ENCODE results near the gene SPECC1L.

SPECC1L gene

GRCh38 chr22:24428751-24429410 lies 158.2 kb downstream of the SPECC1L start:
- DNase-seq (ENCODE audit: low read depth) = no peak

- DNase-seq (ENCODE audit: low read depth) = peak; percentile 51
These were observed 159.1 kb downstream of the SPECC1L start for GRCh38 chr22:24429411-24430365.

- DNase-seq (ENCODE audit: low read depth) = no peak
These were observed 160.0 kb downstream of the SPECC1L start for GRCh38 chr22:24430431-24431308.

GRCh38 chr22:24431309-24432034 lies 160.8 kb downstream of the SPECC1L start:
- DNase-seq (ENCODE audit: low read depth) = no peak

- no peak for DNase-seq (ENCODE audit: low read depth)
These were observed 161.6 kb downstream of the SPECC1L start for GRCh38 chr22:24432059-24432853.

GRCh38 chr22:24433001-24433827 lies 162.6 kb downstream of the SPECC1L start:
- no peak for DNase-seq (ENCODE audit: low read depth)

- DNase-seq (ENCODE audit: low read depth) = no peak
These were observed 163.3 kb downstream of the SPECC1L start for GRCh38 chr22:24433828-24434470.

GRCh38 chr22:24434471-24435322 lies 164.1 kb downstream of the SPECC1L start:
- DNase-seq (ENCODE audit: low read depth) = peak; percentile 58

GRCh38 chr22:24435323-24435645 lies 164.7 kb downstream of the SPECC1L start:
- DNase-seq (ENCODE audit: low read depth) = no peak

GRCh38 chr22:24435861-24436371 lies 165.3 kb downstream of the SPECC1L start:
- no peak for DNase-seq (ENCODE audit: low read depth)

GRCh38 chr22:24436553-24436952 lies 165.9 kb downstream of the SPECC1L start:
- no peak for DNase-seq (ENCODE audit: low read depth)

GRCh38 chr22:24437091-24437490 lies 166.5 kb downstream of the SPECC1L start:
- DNase-seq (ENCODE audit: low read depth) = no peak

GRCh38 chr22:24437741-24438328 lies 167.2 kb downstream of the SPECC1L start:
- DNase-seq (ENCODE audit: low read depth) = no peak

- DNase-seq (ENCODE audit: low read depth) = no peak
These were observed 169.7 kb downstream of the SPECC1L start for GRCh38 chr22:24440270-24440717.

GRCh38 chr22:24440718-24441405 lies 170.2 kb downstream of the SPECC1L start:
- DNase-seq (ENCODE audit: low read depth) = no peak

- DNase-seq (ENCODE audit: low read depth) = no peak
These were observed 171.0 kb downstream of the SPECC1L start for GRCh38 chr22:24441406-24442351.

All from activated T-cell treated with anti-CD3 and anti-CD28 coated beads for 1 hour (primary cell).